ENCODE data around the gene CACNA1D.
A peak's percentile ranks its signal among the peaks of the same experiment; 100 is the strongest.

CACNA1D gene

GRCh38 chr3:53845881-53846133 lies 351.4 kb downstream of the CACNA1D start:
- Histone ChIP-seq H3K4me3 (peak overlapping the region; percentile 34 to 79 (median 50)), H3K27ac (peak overlapping the region in 10 of 21 experiments; percentile 9 to 78 (median 62))

GRCh38 chr3:53846134-53846850 lies 351.9 kb downstream of the CACNA1D start, which contains the start of the genes CHDH and IL17RB:
Gene CHDH (minus strand): TSS chr3:53846419. CDS start chr3:53824008, 22,411 bp downstream.
Gene IL17RB (plus strand): TSS chr3:53846568. CDS start chr3:53846589, 21 bp downstream.
- Histone ChIP-seq H3K27ac (peak within 1 kb of the TSS in 10 of 21 experiments; percentile 9 to 78 (median 62)), H3K4me3 (peak within 1 kb of the TSS; percentile 34 to 79 (median 50))

- peak overlapping the region in 4 of 7 experiments; percentile 39 to 79 (median 52) for H3K4me3 ChIP-seq
- no peak overlapping the region for H3K27ac ChIP-seq
These were observed 352.4 kb downstream of the CACNA1D start for GRCh38 chr3:53846851-53847155.

- H3K4me3 ChIP-seq = no peak overlapping the region
- no peak overlapping the region for H3K27ac ChIP-seq
These were observed 355.5 kb downstream of the CACNA1D start for GRCh38 chr3:53849916-53850315.

GRCh38 chr3:53850895-53851294 lies 356.5 kb downstream of the CACNA1D start:
- Histone ChIP-seq H3K4me3 (no peak overlapping the region), H3K27ac (no peak overlapping the region)

GRCh38 chr3:53856964-53857363 lies 362.6 kb downstream of the CACNA1D start:
- H3K27ac ChIP-seq = no peak overlapping the region
- no peak overlapping the region for H3K4me3 ChIP-seq

DNA sequence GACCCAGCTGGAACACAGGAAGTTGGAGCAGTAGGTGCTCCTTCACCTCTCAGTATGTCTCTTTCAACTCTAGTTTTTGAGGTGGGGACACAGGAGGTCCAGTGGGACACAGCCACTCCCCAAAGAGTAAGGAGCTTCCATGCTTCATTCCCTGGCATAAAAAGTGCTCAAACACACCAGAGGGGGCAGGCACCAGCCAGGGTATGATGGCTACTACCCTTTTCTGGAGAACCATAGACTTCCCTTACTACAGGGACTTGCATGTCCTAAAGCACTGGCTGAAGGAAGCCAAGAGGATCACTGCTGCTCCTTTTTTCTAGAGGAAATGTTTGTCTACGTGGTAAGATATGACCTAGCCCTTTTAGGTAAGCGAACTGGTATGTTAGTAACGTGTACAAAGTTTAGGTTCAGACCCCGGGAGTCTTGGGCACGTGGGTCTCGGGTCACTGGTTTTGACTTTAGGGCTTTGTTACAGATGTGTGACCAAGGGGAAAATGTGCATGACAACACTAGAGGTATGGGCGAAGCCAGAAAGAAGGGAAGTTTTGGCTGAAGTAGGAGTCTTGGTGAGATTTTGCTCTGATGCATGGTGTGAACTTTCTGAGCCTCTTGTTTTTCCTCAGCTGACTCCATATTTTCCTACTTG lies 363.8 kb downstream of the CACNA1D start:
- Histone ChIP-seq H3K27ac (peak overlapping the region in 1 of 21 experiments; percentile 24), H3K4me3 (no peak overlapping the region)

- Histone ChIP-seq H3K27ac (peak overlapping the region in 1 of 21 experiments; percentile 24), H3K4me3 (no peak overlapping the region)
These were observed 364.8 kb downstream of the CACNA1D start for GRCh38 chr3:53859178-53859577.

- no peak overlapping the region for H3K4me3 ChIP-seq
- no peak overlapping the region for H3K27ac ChIP-seq
These were observed 365.8 kb downstream of the CACNA1D start for GRCh38 chr3:53860196-53860595.

- no peak overlapping the region for H3K27ac ChIP-seq
These were observed 367.8 kb downstream of the CACNA1D start for GRCh38 chr3:53862241-53862640.

DNA sequence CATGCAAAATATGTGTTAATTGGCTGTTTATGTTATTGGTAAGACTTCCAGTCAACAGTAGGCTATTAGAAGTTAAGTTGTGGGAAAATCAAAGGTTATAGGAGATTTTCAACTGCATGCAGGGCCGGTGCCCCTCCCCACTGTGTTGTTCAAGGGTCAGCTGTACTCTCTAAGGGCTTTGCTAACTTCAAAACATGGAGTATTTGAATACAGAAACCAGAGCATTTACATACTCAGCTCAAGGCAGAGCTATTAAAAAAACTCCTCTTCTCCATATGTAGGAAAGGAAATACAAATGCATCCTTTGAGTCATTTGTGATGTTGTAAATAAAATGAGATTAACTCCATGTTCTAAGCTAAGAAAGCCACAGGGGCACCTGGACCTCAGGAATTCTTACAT lies 368.7 kb downstream of the CACNA1D start:
- no peak overlapping the region for H3K4me3 ChIP-seq

More at GRCh38 chr3:53862241-53862640, 367.8 kb downstream of the CACNA1D start:
- no peak overlapping the region for H3K4me3 ChIP-seq

More for the DNA sequence above, 368.7 kb downstream of the CACNA1D start:
- H3K27ac ChIP-seq = no peak overlapping the region

All from skin epidermis (tissue), 12 donors.